Muscle of leg (tissue), 11 donors: Measurements from ENCODE around the gene PARD3. TPM values are rescaled to one million over a fixed set of nuclear protein-coding genes. Genes with fewer than 3 reads are reported as not detected.
A peak's percentile ranks its signal among the peaks of the same experiment; 100 is the strongest.
"Not testable (repeated sequence)": the region's sequence is repeated elsewhere in the genome, so short reads cannot be mapped to it uniquely, and the experiment has no call there.

ENCODE experiments used
- DNase-seq: peaks from one replicate; pipeline ENCODE4 v3.0.0; 2013
- H3K27ac ChIP-seq: one replicate; pipeline ENCODE4 v1.5.1; 2013; ENCODE audit warnings: mild to moderate bottlenecking, low read length, control low read depth
- H3K27me3 ChIP-seq: one replicate; pipeline ENCODE4 v1.6.1; 2013; ENCODE audit warnings: low read length; ENCODE audit not compliant: control insufficient read depth, insufficient read depth
- H3K36me3 ChIP-seq: one replicate; pipeline ENCODE4 v1.6.1; 2013; ENCODE audit warnings: low read length; ENCODE audit not compliant: control insufficient read depth, insufficient read depth
- H3K4me1 ChIP-seq: one replicate; pipeline ENCODE4 v1.6.1; 2013; ENCODE audit warnings: low read length; ENCODE audit not compliant: control insufficient read depth, insufficient read depth
- H3K4me3 ChIP-seq: one replicate; pipeline ENCODE4 v1.5.1; 2013; ENCODE audit warnings: low read length, control low read depth
- H3K9me3 ChIP-seq: replicated peaks from 2 replicates; pipeline ENCODE4 v1.6.1; 2013; ENCODE audit warnings: low read depth, low read length; ENCODE audit not compliant: control insufficient read depth
- WGBS: methylation state at CpG from one replicate; pipeline ENCODE4 v1.1.5; 2013; ENCODE audit warnings: missing lambda C conversion rate; ENCODE audit not compliant: insufficient coverage; 5-methylcytosine and 5-hydroxymethylcytosine counted together
- polyA plus RNA-seq, 8 donors: library from polyadenylated mRNA; unstranded; fragments of 120-200 nt; gene quantifications; one replicate each; pipeline versions ENCODE4 v1.2.1 to v1.2.3, GENCODE V29; 2013; ENCODE audit warnings: inconsistent platforms in 1 of 8, low replicate concordance in 1 of 8; ENCODE audit not compliant: insufficient read length in 8 of 8, insufficient read depth in 1 of 8
- total RNA-seq: library from RNA; stranded (reverse); fragments of 120-200 nt; gene quantifications from one replicate; pipeline ENCODE4 v1.2.4, GENCODE V29; 2013

Gene PARD3
- total and polyA plus RNA-seq, 9 donors: 32.4 to 59.0 (median 41.9) TPM

GRCh38 chr10:34709637-34710390 is 105.3 kb downstream of the PARD3 start:
- no CpG with 5 or more reads among the region's 8 CpGs for WGBS

DNA sequence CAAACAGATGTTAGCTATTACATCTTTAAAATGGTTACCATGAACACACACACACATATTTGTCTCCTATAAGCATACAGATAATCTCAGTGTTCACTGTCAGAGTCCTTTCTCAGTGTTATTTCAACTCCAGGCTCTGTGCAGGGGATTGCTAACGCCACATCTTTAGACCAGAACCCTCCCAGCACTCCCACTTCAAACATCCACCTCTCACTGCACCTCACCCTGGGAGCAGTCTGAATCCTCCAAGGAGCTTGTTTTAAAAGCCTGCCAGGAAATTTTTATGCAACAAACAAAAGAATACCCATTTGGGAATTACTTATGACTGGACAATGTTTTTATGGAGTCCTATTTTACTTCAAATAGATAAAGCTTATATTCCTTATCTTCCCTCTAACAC is 107.4 kb downstream of the PARD3 start:
- DNase-seq: peak; percentile 55
- Histone ChIP-seq H3K4me3 (no peak overlapping the region), H3K4me1 (peaks cover 7% of the 10 kb centered on the region), H3K9me3 (no peaks in the 10 kb centered on the region), H3K27me3 (no peaks in the 10 kb centered on the region), H3K36me3 (no peaks in the 10 kb centered on the region), H3K27ac (peak overlapping the region; percentile 49)
- 25% methylated on average over 1 of the region's 1 CpG for WGBS

More at GRCh38 chr10:34709637-34710390, 105.3 kb downstream of the PARD3 start:
- no peaks in the 10 kb centered on the region for H3K9me3 ChIP-seq
- H3K27ac ChIP-seq: no peak overlapping the region
- no peaks in the 10 kb centered on the region for H3K27me3 ChIP-seq
- no peak for DNase-seq
- no peaks in the 10 kb centered on the region for H3K36me3 ChIP-seq
- H3K4me1 ChIP-seq: peaks cover 7% of the 10 kb centered on the region
- H3K4me3 ChIP-seq: no peak overlapping the region

- not testable (repeated sequence) for DNase-seq, H3K27me3 ChIP-seq, H3K36me3 ChIP-seq, H3K4me3 ChIP-seq, H3K9me3 ChIP-seq, H3K27ac ChIP-seq
- 100% methylated on average over 2 of the region's 4 CpGs for WGBS
- H3K4me1 ChIP-seq: peaks cover 13% of the 10 kb centered on the region
These were observed 108.1 kb downstream of the PARD3 start for GRCh38 chr10:34706992-34707391.

DNA sequence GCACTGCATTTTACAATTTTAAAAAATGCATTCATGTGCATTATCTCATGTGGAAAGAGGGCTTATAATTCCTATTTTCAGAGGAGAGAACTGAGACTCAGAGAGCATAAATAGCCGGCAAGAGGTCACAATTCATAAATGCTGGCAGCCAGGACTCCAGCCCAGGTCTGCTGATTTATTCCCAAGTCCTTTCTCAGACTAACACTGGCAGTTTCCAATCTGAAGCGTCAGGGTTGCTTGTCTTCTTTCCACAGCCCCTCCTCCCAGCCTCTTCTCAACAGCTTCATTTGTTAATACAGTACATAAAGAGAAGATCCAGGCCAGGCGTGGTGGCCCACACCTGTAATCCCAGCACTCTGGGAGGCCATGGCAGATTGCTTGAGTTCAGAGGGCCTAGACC is 108.9 kb downstream of the PARD3 start:
- H3K36me3 ChIP-seq: no peaks in the 10 kb centered on the region
- no peaks in the 10 kb centered on the region for H3K9me3 ChIP-seq
- H3K4me3 ChIP-seq: no peak overlapping the region
- no peak overlapping the region for H3K27ac ChIP-seq
- H3K27me3 ChIP-seq: no peaks in the 10 kb centered on the region
- peak; percentile 41 for DNase-seq
- H3K4me1 ChIP-seq: peaks cover 10% of the 10 kb centered on the region
- WGBS: 33% methylated on average over 1 of the region's 3 CpGs

DNA sequence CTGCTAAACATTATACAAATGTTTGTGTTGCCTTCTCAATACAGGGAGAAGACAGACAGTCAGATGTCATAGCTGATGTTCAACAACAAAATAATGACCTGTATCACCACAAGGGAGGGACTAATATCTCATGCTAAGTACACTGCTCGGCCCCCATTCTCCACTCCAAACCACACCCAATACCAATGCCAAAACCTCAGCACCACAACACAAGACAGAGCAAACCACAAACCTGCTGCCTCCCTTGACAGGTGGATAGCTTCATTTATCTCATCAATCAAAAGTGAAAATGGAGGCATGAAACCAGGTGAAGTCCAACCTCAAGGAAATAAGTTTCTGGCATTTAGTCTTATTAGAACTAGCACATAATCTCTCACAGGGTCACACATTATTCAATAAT is 109.5 kb downstream of the PARD3 start:
- Histone ChIP-seq H3K27ac (no peak overlapping the region), H3K4me1 (peaks cover 10% of the 10 kb centered on the region), H3K4me3 (no peak overlapping the region), H3K27me3 (no peaks in the 10 kb centered on the region), H3K36me3 (no peaks in the 10 kb centered on the region), H3K9me3 (no peaks in the 10 kb centered on the region)
- WGBS: no CpG with 5 or more reads among the region's 1 CpG
- DNase-seq: no peak

DNA sequence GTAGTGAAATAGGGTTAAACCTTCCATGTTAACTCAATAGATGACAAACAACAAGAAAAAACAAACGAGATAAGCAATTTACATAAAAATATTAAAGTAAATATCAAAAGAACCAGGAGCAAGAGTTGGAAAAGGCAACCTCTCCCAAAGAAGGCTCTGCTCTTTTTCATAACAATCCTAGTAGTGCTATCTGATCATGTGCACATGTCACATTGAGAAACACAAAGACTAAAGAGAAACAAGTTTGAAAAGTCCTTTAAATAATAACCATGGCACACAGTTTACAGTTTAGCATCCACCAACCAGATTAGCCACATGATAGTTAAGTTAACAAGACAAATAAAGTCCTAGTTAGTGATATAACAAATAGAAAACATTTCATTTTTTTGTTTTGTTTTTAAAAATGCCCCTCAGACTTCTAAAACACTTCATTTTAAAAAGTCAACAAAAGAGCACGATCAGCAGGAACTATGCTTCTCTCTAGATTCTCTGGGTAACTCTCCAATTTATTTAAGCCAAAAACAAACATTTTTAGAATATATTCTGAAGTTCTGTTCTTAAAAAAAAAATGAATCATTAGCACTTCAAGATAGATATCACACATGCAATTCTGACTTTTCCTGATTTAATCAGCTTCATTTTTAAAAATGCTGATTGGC is 110.4 kb downstream of the PARD3 start:
- WGBS: no CpG with 5 or more reads among the region's 2 CpGs
- no peak overlapping the region for H3K4me3 ChIP-seq
- no peaks in the 10 kb centered on the region for H3K27me3 ChIP-seq
- H3K36me3 ChIP-seq: no peaks in the 10 kb centered on the region
- DNase-seq: no peak
- no peak overlapping the region for H3K27ac ChIP-seq
- H3K4me1 ChIP-seq: peaks cover 10% of the 10 kb centered on the region
- no peaks in the 10 kb centered on the region for H3K9me3 ChIP-seq

- Histone ChIP-seq H3K36me3 (no peaks in the 10 kb centered on the region), H3K4me3 (no peak overlapping the region), H3K4me1 (peaks cover 10% of the 10 kb centered on the region), H3K9me3 (no peaks in the 10 kb centered on the region), H3K27me3 (no peaks in the 10 kb centered on the region), H3K27ac (no peak overlapping the region)
- WGBS: 0% methylated on average over 1 of the region's 2 CpGs
- no peak for DNase-seq
These were observed 112.1 kb downstream of the PARD3 start for GRCh38 chr10:34702982-34703381.

DNA sequence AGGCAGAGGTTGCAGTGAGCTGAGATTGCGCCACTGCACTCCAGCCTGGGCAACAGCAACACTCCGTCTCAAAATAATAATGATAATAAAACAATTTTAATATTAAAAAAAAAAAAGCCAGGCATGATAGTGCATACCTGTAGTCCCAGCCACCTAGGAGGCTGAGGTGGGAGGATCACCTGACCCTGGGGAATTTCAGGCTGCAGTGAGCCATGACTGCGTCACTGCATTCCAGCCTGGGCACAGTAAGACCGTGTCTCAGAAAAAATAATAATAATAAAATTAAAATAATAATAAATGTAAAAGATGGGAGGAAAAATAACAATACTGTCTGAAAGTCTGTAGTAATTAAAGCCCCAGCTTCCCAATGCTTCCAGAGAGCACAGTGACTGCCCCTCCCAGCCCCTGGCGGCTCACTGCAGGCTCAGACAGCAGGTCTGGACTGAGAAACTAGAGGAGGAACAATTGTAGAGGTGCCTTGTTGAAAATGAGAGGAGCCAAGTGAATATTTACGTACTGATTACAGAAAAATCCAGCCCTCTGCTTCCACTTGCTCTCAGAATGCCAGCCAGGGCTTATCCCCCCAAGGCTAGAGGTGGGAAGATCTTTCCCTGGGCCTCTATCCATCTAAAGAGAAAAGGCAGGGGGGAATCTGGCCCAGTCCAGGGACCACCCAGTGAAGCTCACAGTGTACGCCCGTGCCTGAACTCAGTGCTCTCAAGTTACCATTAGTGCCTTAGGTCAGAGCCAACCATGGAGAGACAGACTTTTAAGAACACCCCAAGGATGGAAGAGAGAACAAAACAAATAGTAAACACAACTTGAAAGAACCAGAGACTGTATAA is 112.8 kb downstream of the PARD3 start:
- H3K36me3 ChIP-seq: no peaks in the 10 kb centered on the region
- H3K9me3 ChIP-seq: no peaks in the 10 kb centered on the region
- H3K27me3 ChIP-seq: no peaks in the 10 kb centered on the region
- H3K27ac ChIP-seq: peak overlapping the region; percentile 11
- peaks cover 10% of the 10 kb centered on the region for H3K4me1 ChIP-seq
- H3K4me3 ChIP-seq: no peak overlapping the region
- no CpG with 5 or more reads among the region's 8 CpGs for WGBS
- peak; percentile 46 for DNase-seq

DNA sequence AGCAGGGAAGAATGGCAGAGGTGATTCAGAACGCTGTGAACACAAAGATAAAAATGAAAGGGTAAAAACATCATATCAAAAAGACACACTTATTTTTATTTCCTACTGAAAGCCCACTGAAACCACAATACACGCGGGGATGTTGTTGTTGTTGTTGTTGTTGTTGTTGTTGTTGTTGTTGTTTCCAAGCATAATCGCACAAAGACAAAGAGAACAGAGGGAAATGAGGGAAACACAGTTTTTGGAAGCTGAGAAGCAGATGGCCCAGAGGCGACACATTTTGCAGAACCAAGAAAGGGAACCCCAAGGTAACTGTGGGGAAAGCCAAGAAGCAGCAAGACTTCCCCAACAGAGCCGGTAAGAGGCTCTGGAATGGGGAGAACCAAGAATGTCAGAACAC is 113.9 kb downstream of the PARD3 start:
- WGBS: 83% methylated on average over 3 of the region's 6 CpGs

DNA sequence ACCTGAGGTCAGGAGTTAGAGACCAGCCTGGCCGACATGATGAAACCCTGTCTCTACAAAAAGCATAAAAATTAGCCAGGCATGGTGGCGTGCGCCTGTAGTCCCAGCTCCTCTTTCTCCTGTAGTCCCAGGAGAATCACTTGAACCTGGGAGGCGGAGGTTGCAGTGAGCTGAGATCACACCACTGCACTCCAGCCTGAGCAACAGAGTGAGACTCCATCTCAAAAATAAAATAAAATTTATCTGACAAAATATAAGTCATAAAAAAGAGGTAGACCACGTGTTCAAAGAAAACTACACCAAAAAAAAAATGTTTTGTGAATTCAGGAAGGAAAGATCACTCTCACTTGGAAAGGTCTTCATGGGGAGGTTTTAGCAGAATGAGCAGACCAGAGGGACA is 114.3 kb downstream of the PARD3 start:
- WGBS: 84% methylated on average over 3 of the region's 5 CpGs
- H3K9me3 ChIP-seq: not testable (repeated sequence)

More for the DNA sequence above, 113.9 kb downstream of the PARD3 start:
- Histone ChIP-seq H3K36me3 (no peaks in the 10 kb centered on the region), H3K4me1 (peaks cover 9% of the 10 kb centered on the region), H3K27me3 (no peaks in the 10 kb centered on the region), H3K27ac (no peak overlapping the region), H3K9me3 (no peaks in the 10 kb centered on the region), H3K4me3 (no peak overlapping the region)
- no peak for DNase-seq

More for the DNA sequence above, 114.3 kb downstream of the PARD3 start:
- not testable (repeated sequence) for H3K4me3 ChIP-seq, H3K27me3 ChIP-seq, H3K4me1 ChIP-seq, H3K27ac ChIP-seq, DNase-seq, H3K36me3 ChIP-seq
